NCI-H2107 treated with DMSO at 0.1 percent for 48 hours (cell line): ENCODE measurements around the gene SEL1L2.

Experiments
- DNase-seq: peaks from one replicate; lab custom pipeline; 2025; ENCODE audit not compliant: unreplicated experiment; lab: John Stamatoyannopoulos, UW

Gene SEL1L2

GRCh38 chr20:13819885-13820645 lies 170.3 kb downstream of the SEL1L2 start:
- DNase-seq, result peak; percentile 68

GRCh38 chr20:13817342-13817741 lies 173.1 kb downstream of the SEL1L2 start:
- DNase-seq, result no peak

DNA sequence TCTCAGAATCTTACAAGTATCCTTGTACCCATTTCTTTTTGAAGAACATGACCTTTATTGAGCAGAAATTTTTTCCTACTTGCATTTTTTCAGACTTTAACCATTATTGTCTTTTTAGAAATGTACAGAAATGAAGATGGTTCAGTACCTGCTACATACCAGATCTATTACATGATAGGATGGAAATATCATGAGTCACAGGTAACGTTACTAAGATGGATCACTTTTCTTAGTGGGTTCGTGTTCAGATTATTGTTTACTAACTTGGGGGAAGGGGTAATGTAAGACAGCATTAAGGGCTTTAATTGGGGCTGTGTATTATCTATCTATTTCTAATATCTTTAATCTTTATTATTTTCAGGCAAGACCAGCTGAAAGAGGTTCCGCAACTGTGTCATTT lies 173.7 kb downstream of the SEL1L2 start:
- no peak for DNase-seq

GRCh38 chr20:13814672-13815071 lies 175.7 kb downstream of the SEL1L2 start:
- no peak for DNase-seq

DNA sequence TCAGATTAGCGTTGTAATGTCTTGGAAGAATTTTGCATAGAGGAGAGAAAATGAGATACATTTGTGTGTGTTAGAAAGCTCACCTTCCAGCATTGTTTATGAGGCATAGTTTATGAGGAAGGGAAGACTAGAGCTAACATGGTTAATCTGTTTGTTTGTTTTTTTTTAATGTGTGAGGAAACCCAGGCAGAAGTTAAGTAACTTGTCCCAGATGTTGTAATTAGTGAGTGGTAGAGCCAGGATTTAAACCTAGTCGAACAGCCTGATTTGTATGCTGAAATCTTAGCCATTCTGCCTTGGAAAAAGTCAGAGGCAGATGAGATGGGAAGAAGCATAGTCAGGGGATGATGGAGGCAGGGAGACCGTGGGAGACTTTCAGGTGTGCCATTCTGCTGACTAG lies 176.5 kb downstream of the SEL1L2 start:
- no peak for DNase-seq

DNA sequence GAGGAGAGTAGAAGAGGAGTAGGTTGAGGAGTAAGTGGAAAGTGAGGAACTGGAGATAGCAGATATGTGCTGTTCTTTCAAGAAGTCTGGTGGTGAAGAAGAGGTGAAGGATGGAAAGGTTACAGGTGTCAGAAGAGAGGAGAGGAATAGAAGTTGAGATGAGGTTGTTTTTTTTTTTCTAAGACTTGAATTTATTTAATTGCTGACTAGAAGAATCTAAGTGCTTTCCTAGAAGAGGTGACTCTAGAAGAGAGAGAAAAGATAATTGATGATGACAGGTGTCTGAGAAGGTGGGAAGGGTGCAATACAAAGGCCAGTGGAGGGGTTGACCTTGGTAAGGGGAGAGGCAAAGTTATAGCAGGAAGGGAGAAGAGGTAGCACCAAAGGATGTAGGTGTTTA lies 180.0 kb downstream of the SEL1L2 start:
- no peak for DNase-seq

DNA sequence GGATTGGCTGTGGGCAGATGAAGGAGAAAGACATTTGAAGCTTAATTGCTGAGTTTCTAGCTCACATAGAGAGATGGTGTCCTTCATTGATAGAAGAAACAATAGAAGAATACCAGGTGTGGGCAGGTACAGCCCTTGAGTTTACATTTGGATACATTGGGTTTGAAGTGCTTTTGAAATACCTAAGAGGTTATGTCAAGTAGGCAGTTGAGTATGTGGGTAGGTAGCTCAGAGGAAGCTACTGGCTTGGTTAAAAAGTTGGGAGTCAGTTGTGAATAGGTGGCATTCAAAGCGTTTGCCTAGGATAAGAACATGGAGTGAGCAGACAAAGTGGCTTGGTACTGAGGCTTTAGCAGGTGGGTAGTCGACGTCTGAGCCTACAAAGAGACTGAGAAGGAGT lies 180.6 kb downstream of the SEL1L2 start:
- peak; percentile 44 for DNase-seq

DNA sequence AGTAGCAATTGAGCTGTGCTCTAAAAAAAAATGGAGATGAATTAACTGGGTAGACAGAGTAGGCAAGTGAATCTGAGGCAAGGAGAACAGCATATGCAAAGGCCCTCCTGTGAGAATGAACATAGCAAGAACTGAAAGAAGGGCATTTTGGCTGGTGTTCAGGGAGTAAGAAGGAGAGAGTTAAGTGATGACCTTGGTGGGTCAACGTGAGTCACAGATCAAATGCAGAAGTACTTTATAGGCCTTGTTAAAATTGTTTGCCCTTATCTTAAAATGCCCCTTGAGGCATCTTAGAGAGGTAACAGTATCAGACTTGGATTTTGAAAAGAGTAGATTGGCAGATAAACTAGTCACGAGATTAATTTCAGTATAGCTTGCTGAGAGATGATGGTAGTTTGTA lies 181.0 kb downstream of the SEL1L2 start:
- no peak for DNase-seq

DNA sequence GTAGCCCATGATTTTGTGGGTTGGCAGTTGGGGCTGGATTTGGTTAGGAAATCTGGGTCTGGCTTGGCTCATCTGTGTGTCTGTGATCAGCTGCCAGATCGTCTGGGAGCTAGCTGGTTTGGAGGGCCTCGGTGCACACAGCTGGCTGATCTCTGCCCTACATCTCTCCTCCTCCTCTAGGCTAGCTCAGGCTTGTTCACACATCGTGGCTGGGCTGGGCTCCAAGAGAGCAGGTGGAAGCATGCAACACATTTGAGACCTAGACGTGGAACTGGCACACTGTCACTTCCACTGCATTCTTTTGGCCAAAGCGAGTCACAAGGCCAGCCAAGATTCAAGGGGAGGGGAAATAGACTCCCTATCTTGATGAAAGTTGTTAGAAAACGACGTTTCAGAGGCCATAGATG lies 189.7 kb downstream of the SEL1L2 start:
- peak; percentile 70 for DNase-seq

DNA sequence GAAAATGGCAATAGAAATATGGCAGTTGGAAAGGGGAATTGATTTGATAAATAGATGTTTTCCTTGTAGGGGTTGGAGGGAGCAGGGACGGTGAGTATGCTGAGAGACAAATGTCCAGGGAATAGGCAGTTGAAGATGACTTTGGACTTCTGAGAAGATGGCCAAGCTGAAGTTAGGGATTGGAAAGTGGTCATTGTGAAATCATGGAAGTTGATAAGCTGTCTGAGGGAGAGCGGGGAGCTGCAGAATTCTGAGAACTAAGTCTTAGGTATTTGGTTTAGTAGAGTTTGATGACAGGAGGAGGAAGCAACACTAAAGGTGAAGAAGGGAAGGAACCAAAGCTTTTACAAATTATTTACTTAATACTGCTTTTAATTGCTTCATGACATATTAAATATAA lies 190.4 kb downstream of the SEL1L2 start:
- DNase-seq, result no peak
